ENCODE data around the gene SDC3. TPM values are rescaled to one million over a fixed set of nuclear protein-coding genes. Genes with fewer than 3 reads are reported as not detected.

Gene SDC3
- polyA plus RNA-seq, 3 donors: 0.05 to 1.2 (median 0.12) TPM

- no peaks in the 10 kb centered on the region for H3K36me3 Mint-ChIP-seq
- peak overlapping the region in 1 of 2 donors; percentile 66 for H3K4me3 Mint-ChIP-seq
- Histone ChIP-seq H3K4me2 (replicated peaks; ENCODE audit: extremely low read depth, low read length, poor library complexity, severe bottlenecking) (no peak overlapping the region), H3K4me3 (replicated peaks in 1 of 3; ENCODE audit: low read depth in 2 of 3, low read length in 3 of 3) (no peak overlapping the region), H3K27ac (ENCODE audit: low read depth in 1 of 2, low read length in 2 of 2) (no peak overlapping the region), H3K27me3 (ENCODE audit: control insufficient read depth in 2 of 2, insufficient read depth in 2 of 2, low read length in 2 of 2) (peaks cover 45 to 81% of the 10 kb centered on the region in 2 donors), H4K20me1 (ENCODE audit: insufficient read depth, low read length) (no peaks in the 10 kb centered on the region), H2AFZ (ENCODE audit: insufficient read depth, low read depth, low read length, poor library complexity, severe bottlenecking) (no peak overlapping the region), H3K9me3 (replicated peaks in 1 of 2; ENCODE audit: control insufficient read depth in 1 of 2, insufficient read depth in 1 of 2, low read length in 2 of 2) (no peaks in the 10 kb centered on the region), H3K36me3 (replicated peaks in 1 of 2; ENCODE audit: control insufficient read depth in 1 of 2, insufficient read depth in 2 of 2, low read length in 2 of 2) (no peaks in the 10 kb centered on the region), H3K79me2 (ENCODE audit: insufficient read depth, low read length) (no peaks in the 10 kb centered on the region), H3K9ac (ENCODE audit: insufficient read depth, low read length, poor library complexity, severe bottlenecking) (no peak overlapping the region), H3K4me1 (ENCODE audit: control insufficient read depth in 1 of 2, insufficient read depth in 2 of 2, low read length in 2 of 2) (no peaks in the 10 kb centered on the region)
- no peak for TF ChIP-seq CTCF (IDR thresholded peaks at IDR 0.05)
- DNase-seq: peak; percentile 27 to 75 (median 31)
- no peak overlapping the region for H3K27ac Mint-ChIP-seq
- intact Hi-C loops (cut with micrococcal nuclease): no loop called here
- peaks cover 5% of the 10 kb centered on the region for H3K4me1 Mint-ChIP-seq
- 32% methylated on average over 10 of the region's 17 CpGs for WGBS (ENCODE audit: insufficient coverage)
- H3K9me3 Mint-ChIP-seq: peaks cover 0 to 8% (median 0%) of the 10 kb centered on the region in 7 donors
- H3K27me3 Mint-ChIP-seq (ENCODE audit: low read depth in 3 of 3): peaks cover 77 to 89% (median 85%) of the 10 kb centered on the region in 3 donors
These were observed 61.1 kb downstream of the SDC3 start for GRCh38 chr1:30847358-30847972.

- intact Hi-C loops (cut with micrococcal nuclease): no loop called here
- H3K27ac ChIP-seq (ENCODE audit: low read depth in 1 of 2, low read length in 2 of 2): no peak overlapping the region
- H4K20me1 ChIP-seq (ENCODE audit: insufficient read depth, low read length): no peaks in the 10 kb centered on the region
- Mint-ChIP-seq H3K27ac (no peak overlapping the region), H3K27me3 (ENCODE audit: low read depth in 3 of 3) (peaks cover 84 to 94% (median 89%) of the 10 kb centered on the region in 3 donors), H3K9me3 (peaks cover 0 to 9% (median 0%) of the 10 kb centered on the region in 7 donors), H3K4me3 (peak overlapping the region in 1 of 2 donors; percentile 35), H3K36me3 (no peaks in the 10 kb centered on the region), H3K4me1 (peaks cover 6% of the 10 kb centered on the region)
- no peak overlapping the region for H3K4me3 ChIP-seq (replicated peaks in 1 of 3; ENCODE audit: low read depth in 2 of 3, low read length in 3 of 3)
- no peaks in the 10 kb centered on the region for H3K79me2 ChIP-seq (ENCODE audit: insufficient read depth, low read length)
- DNase-seq: no peak
- no peaks in the 10 kb centered on the region for H3K36me3 ChIP-seq (replicated peaks in 1 of 2; ENCODE audit: control insufficient read depth in 1 of 2, insufficient read depth in 2 of 2, low read length in 2 of 2)
- no peaks in the 10 kb centered on the region for H3K9me3 ChIP-seq (replicated peaks in 1 of 2; ENCODE audit: control insufficient read depth in 1 of 2, insufficient read depth in 1 of 2, low read length in 2 of 2)
- no peak for TF ChIP-seq CTCF (IDR thresholded peaks at IDR 0.05)
- H2AFZ ChIP-seq (ENCODE audit: insufficient read depth, low read depth, low read length, poor library complexity, severe bottlenecking): no peak overlapping the region
- peaks cover 0 to under 1% of the 10 kb centered on the region in 2 donors for H3K4me1 ChIP-seq (ENCODE audit: control insufficient read depth in 1 of 2, insufficient read depth in 2 of 2, low read length in 2 of 2)
- 71% methylated on average over 4 of the region's 6 CpGs for WGBS (ENCODE audit: insufficient coverage)
- peaks cover 52 to 90% of the 10 kb centered on the region in 2 donors for H3K27me3 ChIP-seq (ENCODE audit: control insufficient read depth in 2 of 2, insufficient read depth in 2 of 2, low read length in 2 of 2)
- no peak overlapping the region for H3K9ac ChIP-seq (ENCODE audit: insufficient read depth, low read length, poor library complexity, severe bottlenecking)
- H3K4me2 ChIP-seq (replicated peaks; ENCODE audit: extremely low read depth, low read length, poor library complexity, severe bottlenecking): no peak overlapping the region
These were observed 62.0 kb downstream of the SDC3 start for GRCh38 chr1:30846587-30846986.

Measured in CD14-positive monocyte (primary cell).